ENCODE results near the gene GLDN.

DNA sequence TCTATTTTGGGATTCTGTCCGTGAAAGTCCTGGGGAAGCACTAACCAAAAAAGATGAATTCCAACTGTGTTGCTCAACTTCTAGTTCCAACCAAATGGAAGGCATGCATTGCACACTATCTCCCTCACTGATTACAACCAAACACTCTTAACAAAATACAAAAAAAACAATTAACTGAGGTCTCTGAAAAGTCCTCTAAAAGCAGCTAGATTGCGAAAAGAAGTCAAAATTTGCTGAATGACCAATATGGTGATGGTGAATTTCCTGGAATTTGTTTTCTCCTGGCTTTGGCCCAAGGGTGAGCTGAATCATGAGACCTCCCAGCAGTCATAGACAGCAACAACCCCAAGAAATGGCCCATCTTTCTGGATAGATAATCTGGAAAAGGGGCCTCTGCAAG is 31.4 kb upstream of the GLDN start:
- TF ChIP-seq CTCF (IDR thresholded peaks at IDR 0.05) (no peak), POLR2AphosphoS5 (IDR thresholded peaks at IDR 0.05) (no peak), POLR2A (IDR thresholded peaks at IDR 0.05) (no peak), EP300 (IDR thresholded peaks at IDR 0.05) (no peak)
